ENCODE measurements around the gene CALU.

- TF ChIP-seq CTCF (IDR thresholded peaks at IDR 0.05) = no peak
- no peak for TF ChIP-seq POLR2A (IDR thresholded peaks at IDR 0.05)
- no peak for TF ChIP-seq POLR2AphosphoS5 (IDR thresholded peaks at IDR 0.05)
Observed at GRCh38 chr7:128774029-128774689, 35.0 kb downstream of the CALU start.

Data from suprapubic skin (tissue), 4 donors.